ENCODE data around the gene BEST1. TPM values are rescaled to one million over a fixed set of nuclear protein-coding genes. Genes with fewer than 3 reads are reported as not detected.

The BEST1 gene
- total and polyA plus RNA-seq, 2 of the 13 experiments (the other 11 are each of a cell fraction or from before 2014, with no cell fraction given): 0.09 to 0.65 TPM

DNA sequence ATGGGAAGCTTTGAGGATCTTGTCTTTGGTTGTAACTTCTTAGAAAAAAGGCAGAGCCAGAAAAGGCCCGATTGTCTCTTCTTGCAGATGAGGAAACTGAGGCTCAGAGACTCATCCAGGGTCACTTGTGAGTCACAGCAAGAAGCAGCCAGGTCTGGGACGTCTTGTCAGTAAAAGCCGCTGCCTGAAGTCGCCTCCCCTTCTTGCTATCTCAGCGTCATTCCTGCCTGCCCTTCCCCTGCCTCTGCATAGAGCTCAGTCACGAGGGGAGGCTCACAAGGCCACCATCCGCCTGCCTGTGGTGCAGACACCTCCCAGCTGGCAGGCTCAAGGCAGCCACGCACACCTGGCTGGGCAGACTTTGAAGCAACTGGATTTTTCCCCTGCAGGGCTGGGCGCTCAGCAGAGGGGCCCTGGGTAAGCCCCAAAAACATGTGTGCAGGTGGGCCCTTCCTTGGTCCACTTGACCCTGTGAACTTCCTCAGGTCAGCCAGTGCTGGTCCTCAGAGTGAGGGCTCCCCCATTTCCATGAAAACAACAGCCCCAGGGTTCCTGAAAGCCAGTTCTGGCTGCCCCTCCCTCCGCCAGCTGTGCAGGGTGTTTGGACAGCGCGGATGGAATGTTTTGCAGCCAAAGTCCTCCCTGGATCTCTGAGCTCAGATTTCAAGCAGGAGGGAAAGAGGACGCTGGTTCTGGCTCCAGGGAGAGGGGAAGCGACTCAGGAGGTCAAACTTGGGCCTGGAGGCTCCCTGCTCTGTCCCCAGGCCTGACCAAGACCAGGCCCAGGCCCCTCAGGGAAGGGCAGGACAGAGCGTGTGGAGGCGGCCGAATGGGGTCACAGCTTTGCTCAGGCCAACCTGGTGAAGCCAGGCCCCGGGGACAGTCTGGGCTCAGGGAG, 26.7 kb upstream of the BEST1 start (continued):
- TF ChIP-seq, protein P1, sequence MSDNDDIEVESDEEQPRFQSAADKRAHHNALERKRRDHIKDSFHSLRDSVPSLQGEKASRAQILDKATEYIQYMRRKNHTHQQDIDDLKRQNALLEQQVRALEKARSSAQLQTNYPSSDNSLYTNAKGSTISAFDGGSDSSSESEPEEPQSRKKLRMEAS (IDR thresholded peaks at IDR 0.05): peak; percentile 82
- TF ChIP-seq, protein P2, sequence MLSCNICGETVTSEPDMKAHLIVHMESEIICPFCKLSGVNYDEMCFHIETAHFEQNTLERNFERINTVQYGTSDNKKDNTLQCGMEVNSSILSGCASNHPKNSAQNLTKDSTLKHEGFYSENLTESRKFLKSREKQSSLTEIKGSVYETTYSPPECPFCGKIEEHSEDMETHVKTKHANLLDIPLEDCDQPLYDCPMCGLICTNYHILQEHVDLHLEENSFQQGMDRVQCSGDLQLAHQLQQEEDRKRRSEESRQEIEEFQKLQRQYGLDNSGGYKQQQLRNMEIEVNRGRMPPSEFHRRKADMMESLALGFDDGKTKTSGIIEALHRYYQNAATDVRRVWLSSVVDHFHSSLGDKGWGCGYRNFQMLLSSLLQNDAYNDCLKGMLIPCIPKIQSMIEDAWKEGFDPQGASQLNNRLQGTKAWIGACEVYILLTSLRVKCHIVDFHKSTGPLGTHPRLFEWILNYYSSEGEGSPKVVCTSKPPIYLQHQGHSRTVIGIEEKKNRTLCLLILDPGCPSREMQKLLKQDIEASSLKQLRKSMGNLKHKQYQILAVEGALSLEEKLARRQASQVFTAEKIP (CRISPR knock-in tag; IDR thresholded peaks at IDR 0.05; ENCODE audit: borderline replicate concordance): no peak
- TF ChIP-seq, protein P3, sequence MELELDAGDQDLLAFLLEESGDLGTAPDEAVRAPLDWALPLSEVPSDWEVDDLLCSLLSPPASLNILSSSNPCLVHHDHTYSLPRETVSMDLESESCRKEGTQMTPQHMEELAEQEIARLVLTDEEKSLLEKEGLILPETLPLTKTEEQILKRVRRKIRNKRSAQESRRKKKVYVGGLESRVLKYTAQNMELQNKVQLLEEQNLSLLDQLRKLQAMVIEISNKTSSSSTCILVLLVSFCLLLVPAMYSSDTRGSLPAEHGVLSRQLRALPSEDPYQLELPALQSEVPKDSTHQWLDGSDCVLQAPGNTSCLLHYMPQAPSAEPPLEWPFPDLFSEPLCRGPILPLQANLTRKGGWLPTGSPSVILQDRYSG (CRISPR knock-in tag; IDR thresholded peaks at IDR 0.05): no peak
- TF ChIP-seq MAFG (CRISPR knock-in tag; IDR thresholded peaks at IDR 0.05) (no peak), ZKSCAN1 (IDR thresholded peaks at IDR 0.05; ENCODE audit: low read length) (no peak), ZNF790 (CRISPR knock-in tag; IDR thresholded peaks at IDR 0.05; ENCODE audit: borderline replicate concordance) (no peak), PAWR (CRISPR knock-in tag; IDR thresholded peaks at IDR 0.05; ENCODE audit: borderline replicate concordance) (no peak), ZNF354B (CRISPR knock-in tag; IDR thresholded peaks at IDR 0.05) (no peak), ZNF569 (CRISPR knock-in tag; IDR thresholded peaks at IDR 0.05; ENCODE audit: borderline replicate concordance) (no peak), REXO4 (CRISPR knock-in tag; IDR thresholded peaks at IDR 0.05; ENCODE audit: borderline replicate concordance) (no peak), MYNN (CRISPR knock-in tag; IDR thresholded peaks at IDR 0.05; ENCODE audit: low read depth) (no peak)
- TF ChIP-seq, protein P4, sequence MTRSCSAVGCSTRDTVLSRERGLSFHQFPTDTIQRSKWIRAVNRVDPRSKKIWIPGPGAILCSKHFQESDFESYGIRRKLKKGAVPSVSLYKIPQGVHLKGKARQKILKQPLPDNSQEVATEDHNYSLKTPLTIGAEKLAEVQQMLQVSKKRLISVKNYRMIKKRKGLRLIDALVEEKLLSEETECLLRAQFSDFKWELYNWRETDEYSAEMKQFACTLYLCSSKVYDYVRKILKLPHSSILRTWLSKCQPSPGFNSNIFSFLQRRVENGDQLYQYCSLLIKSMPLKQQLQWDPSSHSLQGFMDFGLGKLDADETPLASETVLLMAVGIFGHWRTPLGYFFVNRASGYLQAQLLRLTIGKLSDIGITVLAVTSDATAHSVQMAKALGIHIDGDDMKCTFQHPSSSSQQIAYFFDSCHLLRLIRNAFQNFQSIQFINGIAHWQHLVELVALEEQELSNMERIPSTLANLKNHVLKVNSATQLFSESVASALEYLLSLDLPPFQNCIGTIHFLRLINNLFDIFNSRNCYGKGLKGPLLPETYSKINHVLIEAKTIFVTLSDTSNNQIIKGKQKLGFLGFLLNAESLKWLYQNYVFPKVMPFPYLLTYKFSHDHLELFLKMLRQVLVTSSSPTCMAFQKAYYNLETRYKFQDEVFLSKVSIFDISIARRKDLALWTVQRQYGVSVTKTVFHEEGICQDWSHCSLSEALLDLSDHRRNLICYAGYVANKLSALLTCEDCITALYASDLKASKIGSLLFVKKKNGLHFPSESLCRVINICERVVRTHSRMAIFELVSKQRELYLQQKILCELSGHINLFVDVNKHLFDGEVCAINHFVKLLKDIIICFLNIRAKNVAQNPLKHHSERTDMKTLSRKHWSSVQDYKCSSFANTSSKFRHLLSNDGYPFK (CRISPR knock-in tag; IDR thresholded peaks at IDR 0.05; ENCODE audit: borderline replicate concordance): peak; percentile 32; the same call in 1 of the 2 replicates
- TF ChIP-seq, protein P5, sequence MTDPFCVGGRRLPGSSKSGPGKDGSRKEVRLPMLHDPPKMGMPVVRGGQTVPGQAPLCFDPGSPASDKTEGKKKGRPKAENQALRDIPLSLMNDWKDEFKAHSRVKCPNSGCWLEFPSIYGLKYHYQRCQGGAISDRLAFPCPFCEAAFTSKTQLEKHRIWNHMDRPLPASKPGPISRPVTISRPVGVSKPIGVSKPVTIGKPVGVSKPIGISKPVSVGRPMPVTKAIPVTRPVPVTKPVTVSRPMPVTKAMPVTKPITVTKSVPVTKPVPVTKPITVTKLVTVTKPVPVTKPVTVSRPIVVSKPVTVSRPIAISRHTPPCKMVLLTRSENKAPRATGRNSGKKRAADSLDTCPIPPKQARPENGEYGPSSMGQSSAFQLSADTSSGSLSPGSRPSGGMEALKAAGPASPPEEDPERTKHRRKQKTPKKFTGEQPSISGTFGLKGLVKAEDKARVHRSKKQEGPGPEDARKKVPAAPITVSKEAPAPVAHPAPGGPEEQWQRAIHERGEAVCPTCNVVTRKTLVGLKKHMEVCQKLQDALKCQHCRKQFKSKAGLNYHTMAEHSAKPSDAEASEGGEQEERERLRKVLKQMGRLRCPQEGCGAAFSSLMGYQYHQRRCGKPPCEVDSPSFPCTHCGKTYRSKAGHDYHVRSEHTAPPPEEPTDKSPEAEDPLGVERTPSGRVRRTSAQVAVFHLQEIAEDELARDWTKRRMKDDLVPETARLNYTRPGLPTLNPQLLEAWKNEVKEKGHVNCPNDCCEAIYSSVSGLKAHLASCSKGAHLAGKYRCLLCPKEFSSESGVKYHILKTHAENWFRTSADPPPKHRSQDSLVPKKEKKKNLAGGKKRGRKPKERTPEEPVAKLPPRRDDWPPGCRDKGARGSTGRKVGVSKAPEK (CRISPR knock-in tag; IDR thresholded peaks at IDR 0.05; ENCODE audit: borderline replicate concordance): peak; percentile 87; the same call in 1 of the 2 replicates
- TF ChIP-seq, protein P6, sequence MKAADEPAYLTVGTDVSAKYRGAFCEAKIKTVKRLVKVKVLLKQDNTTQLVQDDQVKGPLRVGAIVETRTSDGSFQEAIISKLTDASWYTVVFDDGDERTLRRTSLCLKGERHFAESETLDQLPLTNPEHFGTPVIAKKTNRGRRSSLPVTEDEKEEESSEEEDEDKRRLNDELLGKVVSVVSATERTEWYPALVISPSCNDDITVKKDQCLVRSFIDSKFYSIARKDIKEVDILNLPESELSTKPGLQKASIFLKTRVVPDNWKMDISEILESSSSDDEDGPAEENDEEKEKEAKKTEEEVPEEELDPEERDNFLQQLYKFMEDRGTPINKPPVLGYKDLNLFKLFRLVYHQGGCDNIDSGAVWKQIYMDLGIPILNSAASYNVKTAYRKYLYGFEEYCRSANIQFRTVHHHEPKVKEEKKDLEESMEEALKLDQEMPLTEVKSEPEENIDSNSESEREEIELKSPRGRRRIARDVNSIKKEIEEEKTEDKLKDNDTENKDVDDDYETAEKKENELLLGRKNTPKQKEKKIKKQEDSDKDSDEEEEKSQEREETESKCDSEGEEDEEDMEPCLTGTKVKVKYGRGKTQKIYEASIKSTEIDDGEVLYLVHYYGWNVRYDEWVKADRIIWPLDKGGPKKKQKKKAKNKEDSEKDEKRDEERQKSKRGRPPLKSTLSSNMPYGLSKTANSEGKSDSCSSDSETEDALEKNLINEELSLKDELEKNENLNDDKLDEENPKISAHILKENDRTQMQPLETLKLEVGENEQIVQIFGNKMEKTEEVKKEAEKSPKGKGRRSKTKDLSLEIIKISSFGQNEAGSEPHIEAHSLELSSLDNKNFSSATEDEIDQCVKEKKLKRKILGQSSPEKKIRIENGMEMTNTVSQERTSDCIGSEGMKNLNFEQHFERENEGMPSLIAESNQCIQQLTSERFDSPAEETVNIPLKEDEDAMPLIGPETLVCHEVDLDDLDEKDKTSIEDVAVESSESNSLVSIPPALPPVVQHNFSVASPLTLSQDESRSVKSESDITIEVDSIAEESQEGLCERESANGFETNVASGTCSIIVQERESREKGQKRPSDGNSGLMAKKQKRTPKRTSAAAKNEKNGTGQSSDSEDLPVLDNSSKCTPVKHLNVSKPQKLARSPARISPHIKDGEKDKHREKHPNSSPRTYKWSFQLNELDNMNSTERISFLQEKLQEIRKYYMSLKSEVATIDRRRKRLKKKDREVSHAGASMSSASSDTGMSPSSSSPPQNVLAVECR (CRISPR knock-in tag; IDR thresholded peaks at IDR 0.05; ENCODE audit: borderline replicate concordance): peak; percentile 46; the same call in 1 of the 2 replicates
